K562 (cell line): ENCODE data around the gene VANGL1. TPM values are rescaled to one million over a fixed set of nuclear protein-coding genes. Genes with fewer than 3 reads are reported as not detected.
A peak's percentile ranks its signal among the peaks of the same experiment; 100 is the strongest.

Experiments used
- ATAC-seq: fragments of 200-7000 bp; cut with Tn5 transposase; 3 replicates; pipeline ENCODE4 v1.9.1; 2020; ENCODE audit warnings: moderate library complexity
- BruUV-seq: library from RNA; stranded (reverse); fragments of 400-500 nt; replicated peaks from 2 replicates; lab custom pipeline; 2021; lab: Mats Ljungman, UMichigan
- CTCF ChIA-PET: fragments of 300-600 bp; formaldehyde crosslinking; extraction: SDS; loops from one replicate; lab custom pipeline; 2021; ENCODE audit warnings: low intra/inter-chr PET ratio; lab: Yijun Ruan, JAX
- POLR2A ChIA-PET: fragments of 300-600, 350-650 bp; sonication (Branson Sonifier 250); formaldehyde crosslinking; extraction: SDS; loops from one replicate; lab custom pipeline; 2021; ENCODE audit warnings: antibody characterized with exemption, inconsistent platforms; lab: Yijun Ruan, JAX
- DNase-seq, 4 experiments: peaks; one replicate each; pipeline versions ENCODE4 v3.0.0 to v3.0.0-alpha.2; 2011 to 2018; ENCODE audit warnings: low spot score in 3 of 4, mixed read lengths in 3 of 4; ENCODE audit errors: extremely low read depth in 1 of 4
- FAIRE-seq: peaks from 2 replicates; lab custom pipeline; 2011; peaks lifted over from hg19 to GRCh38; lab: Jason Lieb, UNC
- H2AFZ ChIP-seq: 2 replicates; pipeline ENCODE4 v1.6.0; 2011; ENCODE audit warnings: low read depth, low read length, control low read depth, inconsistent platforms
- H3K27ac ChIP-seq: fragments of 200-600 bp; 3 replicates; pipeline ENCODE4 v1.8.0; 2011; ENCODE audit warnings: low read depth, mild to moderate bottlenecking, control low read depth, inconsistent platforms, low read length, moderate library complexity, mixed read lengths; ENCODE audit errors: extremely low read depth
- H3K27me3 ChIP-seq, 2 experiments: fragments of 300-600 bp in 1 of 2; 2 replicates in 1 of 2; 3 replicates in 1 of 2; pipeline versions ENCODE4 v1.6.0 to v1.8.0; 2011; ENCODE audit warnings: inconsistent platforms in 2 of 2, low read length in 2 of 2, mild to moderate bottlenecking in 1 of 2, mixed read lengths in 1 of 2, moderate library complexity in 1 of 2; ENCODE audit not compliant: control insufficient read depth in 2 of 2, insufficient read depth in 2 of 2
- H3K36me3 ChIP-seq: fragments of 300-600 bp; 3 replicates; pipeline ENCODE4 v1.8.0; 2011; ENCODE audit warnings: mild to moderate bottlenecking, low read length, inconsistent platforms; ENCODE audit not compliant: control insufficient read depth, insufficient read depth
- H3K4me1 ChIP-seq, 2 experiments: fragments of 200-600 bp in 1 of 2; replicated peaks in 1 of 2; 2 replicates in 1 of 2; 3 replicates in 1 of 2; pipeline versions ENCODE4 v1.5.1 to v1.8.0; 2011; ENCODE audit warnings: inconsistent platforms in 2 of 2, low read length in 2 of 2, mild to moderate bottlenecking in 1 of 2, mixed read lengths in 1 of 2, moderate library complexity in 1 of 2; ENCODE audit not compliant: control insufficient read depth in 2 of 2, insufficient read depth in 2 of 2
- H3K4me2 ChIP-seq: 2 replicates; pipeline ENCODE4 v1.6.1; 2011; ENCODE audit warnings: low read length, control low read depth, inconsistent platforms, mixed read lengths; ENCODE audit not compliant: insufficient read depth
- H3K4me3 ChIP-seq: fragments of 200-600 bp; sonication (generic), shearing (Covaris generic); 2 replicates; pipeline ENCODE4 v1.5.1; 2016; ENCODE audit warnings: control low read depth, inconsistent platforms
- H3K79me2 ChIP-seq: fragments of 200-600 bp; 3 replicates; pipeline ENCODE4 v1.8.0; 2011; ENCODE audit warnings: low read length, inconsistent platforms; ENCODE audit not compliant: control insufficient read depth, insufficient read depth
- H3K9ac ChIP-seq, 2 experiments: 2 replicates each; pipeline versions ENCODE4 v1.6.0 to v1.6.1; 2011; ENCODE audit warnings: low read depth in 2 of 2, low read length in 2 of 2, control low read depth in 1 of 2, inconsistent platforms in 1 of 2, mild to moderate bottlenecking in 1 of 2, mixed read lengths in 1 of 2; ENCODE audit not compliant: insufficient read depth in 1 of 2
- H3K9me1 ChIP-seq: one replicate; pipeline ENCODE4 v1.6.0; 2011; ENCODE audit warnings: inconsistent platforms, mild to moderate bottlenecking, low read length, moderate library complexity; ENCODE audit not compliant: control insufficient read depth, insufficient read depth
- H3K9me3 ChIP-seq: replicated peaks from 2 replicates; pipeline ENCODE4 v1.5.1; 2011; ENCODE audit warnings: low read depth, low read length, inconsistent platforms; ENCODE audit not compliant: control insufficient read depth, insufficient read depth
- H4K20me1 ChIP-seq: replicated peaks from 2 replicates; pipeline ENCODE4 v1.6.1; 2011; ENCODE audit warnings: low read length, inconsistent platforms, mixed read lengths; ENCODE audit not compliant: control insufficient read depth, insufficient read depth
- ARID1B ChIP-seq: fragments of 450-650 bp; IDR thresholded peaks from 2 replicates; pipeline ENCODE4 v1.6.1; 2016; ENCODE audit warnings: antibody characterized with exemption, mild to moderate bottlenecking, inconsistent platforms
- CGGBP1 ChIP-seq: fragments of 250-450 bp; sonication (Bioruptor Pico); IDR thresholded peaks from 2 replicates; pipeline ENCODE4 v1.9.0; 2021; ENCODE audit warnings: mild to moderate bottlenecking
- CREB5 ChIP-seq: fragments of 250-450 bp; sonication (Bioruptor Pico); IDR thresholded peaks from 2 replicates; pipeline ENCODE4 v1.5.0; 2020; ENCODE audit warnings: mild to moderate bottlenecking
- CREM ChIP-seq: IDR thresholded peaks from 2 replicates; pipeline ENCODE4 v1.6.1; 2014; ENCODE audit warnings: antibody characterized with exemption, low read depth
- CXXC5 ChIP-seq: fragments of 250-450 bp; sonication (Bioruptor Pico); IDR thresholded peaks from 2 replicates; pipeline ENCODE4 v1.8.0; 2022; ENCODE audit warnings: inconsistent platforms, mild to moderate bottlenecking, moderate library complexity
- DMBX1 ChIP-seq: fragments of 250-450 bp; sonication (Bioruptor Pico); IDR thresholded peaks from 2 replicates; pipeline ENCODE4 v1.8.0; 2022; ENCODE audit warnings: inconsistent platforms, mild to moderate bottlenecking, moderate library complexity, borderline replicate concordance
- FIP1L1 ChIP-seq: fragments of 200-400 bp; formaldehyde crosslinking; IDR thresholded peaks from 2 replicates; pipeline ENCODE4 v1.6.1; 2018; ENCODE audit warnings: mild to moderate bottlenecking, low read depth, low read length; ENCODE audit not compliant: poor library complexity, severe bottlenecking
- HDAC1 ChIP-seq, 2 experiments: fragments of 450-650 bp; IDR thresholded peaks; 2 replicates each; pipeline ENCODE4 v1.6.1; 2016 to 2017; ENCODE audit warnings: inconsistent platforms in 1 of 2, mild to moderate bottlenecking in 1 of 2, moderate library complexity in 1 of 2
- HDGF ChIP-seq: fragments of 450-650 bp; IDR thresholded peaks from 2 replicates; pipeline ENCODE4 v1.6.1; 2016
- HINFP ChIP-seq: fragments of 450-650 bp; conservative IDR thresholded peaks from 2 replicates; pipeline ENCODE4 v1.6.1; 2016; ENCODE audit warnings: missing genetic modification characterization, low read depth, mild to moderate bottlenecking, control low read depth, missing compliant biosample characterization
- NFIC ChIP-seq: fragments of 450-650 bp; IDR thresholded peaks from 2 replicates; pipeline ENCODE4 v1.6.1; 2017; ENCODE audit warnings: mild to moderate bottlenecking, inconsistent platforms
- OTX1 ChIP-seq: fragments of 450-650 bp; formaldehyde crosslinking; IDR thresholded peaks from 2 replicates; pipeline ENCODE4 v1.4.0; 2022; ENCODE audit warnings: mild to moderate bottlenecking
- SMAD4 ChIP-seq: fragments of 250-450 bp; sonication (Bioruptor Pico); conservative IDR thresholded peaks from 2 replicates; pipeline ENCODE4 v1.8.0; 2021; ENCODE audit warnings: inconsistent platforms, mild to moderate bottlenecking, moderate library complexity
- SPI1 ChIP-seq: IDR thresholded peaks from 2 replicates; pipeline ENCODE4 v1.6.1; 2011; ENCODE audit warnings: low read depth, low read length, control low read depth, borderline replicate concordance
- TBL1XR1 ChIP-seq, 2 experiments: IDR thresholded peaks; 2 replicates each; pipeline ENCODE4 v1.6.1; 2012; ENCODE audit warnings: improper control_type of control experiment in 2 of 2, low read length in 2 of 2, mild to moderate bottlenecking in 1 of 2
- ZNF232 ChIP-seq: sonication (generic); formaldehyde crosslinking; IDR thresholded peaks from 2 replicates; pipeline ENCODE4 v1.8.0; 2022; ENCODE audit warnings: mild to moderate bottlenecking, missing genetic modification reagents
- ZNF431 ChIP-seq: sonication (generic); formaldehyde crosslinking; IDR thresholded peaks from 2 replicates; pipeline ENCODE4 v1.8.0; 2022; ENCODE audit warnings: mild to moderate bottlenecking, missing genetic modification reagents
- ZNF79 ChIP-seq: fragments of 250-450 bp; sonication (Bioruptor Pico); IDR thresholded peaks from 2 replicates; pipeline ENCODE4 v1.4.0; 2020; ENCODE audit warnings: low read depth, mild to moderate bottlenecking, moderate library complexity
- WGBS: fragments of 100-300 bp; shearing (Covaris generic); methylation state at CpG from one replicate; pipeline ENCODE4 v1.1.6; 2016; ENCODE audit warnings: low coverage, mixed read lengths; ENCODE audit not compliant: insufficient coverage; ENCODE audit errors: missing lambda C conversion rate; 5-methylcytosine and 5-hydroxymethylcytosine counted together
- in situ Hi-C: fragments of 300-500 bp; cut with MboI; formaldehyde crosslinking; loops from 4 replicates; pipeline ENCODE4 v1.15.0; 2018; ENCODE audit warnings: inconsistent platforms, mixed read lengths
- intact Hi-C: fragments of 100-400 bp; cut with micrococcal nuclease; formaldehyde crosslinking; loops from 2 replicates; pipeline ENCODE4 v1.14.2; 2022
- polyA plus RNA-seq, 8 experiments: library from polyadenylated mRNA; depleted of rRNA in 4 of 8; stranded (reverse) in 5 of 8; unstranded in 3 of 8; fragments of >200 nt; fragmentation: Nextera tagmentation in 2 of 8; fragmentation: Illumina TruSeq in 1 of 8; extraction: Ambion mirVana in 2 of 8; extraction: Trizol in 1 of 8; gene quantifications; 2 replicates each; pipeline versions ENCODE4 v1.2.1 to v1.2.3, GENCODE V29; 2011 to 2014; ENCODE audit warnings: inconsistent platforms in 1 of 8, missing spikeins in 1 of 8
- total RNA-seq, 7 experiments: library from RNA; depleted of rRNA in 6 of 7; stranded (reverse); fragments of >200 nt in 6 of 7; fragmentation: Illumina TruSeq in 2 of 7; extraction: Trizol in 2 of 7; gene quantifications; 2 replicates each; pipeline versions ENCODE4 v1.2.1 to v1.2.3, GENCODE V29; 2011 to 2021; ENCODE audit warnings: low replicate concordance in 1 of 7

The VANGL1 gene
- total and polyA plus RNA-seq, 9 of the 15 experiments (the other 6 are each of a cell fraction or from before 2014, with no cell fraction given), result 0.90 to 12.8 (median 9.6) TPM

- WGBS, result 27% methylated on average over 3 of the region's 3 CpGs
- no peak overlapping the region for H3K4me3 ChIP-seq
- TF ChIP-seq HDAC1 (IDR thresholded peaks at IDR 0.05), result peak in 1 of 2 experiments; percentile 23; a peak in 1 of 4 replicates
- no peak for TF ChIP-seq FIP1L1
- no peak for TF ChIP-seq HINFP
- 0 out of 2 replicates have a peak, but pooled peaks have one; percentile 40 for TF ChIP-seq SMAD4 (CRISPR knock-in tag)
- peak; percentile 10; the same call in 1 of the 2 replicates for TF ChIP-seq CXXC5 (CRISPR knock-in tag)
- TF ChIP-seq OTX1 (CRISPR knock-in tag), result no peak
- peak; percentile 29; the same call in 1 of the 2 replicates for TF ChIP-seq SPI1
- no peak for TF ChIP-seq ZNF232 (CRISPR knock-in tag)
- 0 out of 2 replicates have a peak, but pooled peaks have one; percentile 8 for TF ChIP-seq ARID1B
- TF ChIP-seq NFIC, result peak; percentile 66
- TF ChIP-seq ZNF79 (CRISPR knock-in tag), result no peak
- TF ChIP-seq CREB5, result no peak
- no peak for TF ChIP-seq CREM
- peak; percentile 56; the same call in 1 of the 2 replicates for TF ChIP-seq DMBX1 (CRISPR knock-in tag)
- no peak for TF ChIP-seq TBL1XR1 (IDR thresholded peaks at IDR 0.05; ENCODE audit: low read length in 2 of 2)
- TF ChIP-seq CGGBP1 (CRISPR knock-in tag), result no peak
- TF ChIP-seq ZNF431, result no peak
- TF ChIP-seq HDGF, result 0 out of 2 replicates have a peak, but pooled peaks have one; percentile 42
These were observed 8.2 kb downstream of the VANGL1 start for GRCh38 chr1:115649964-115650363.

More at GRCh38 chr1:115649964-115650363, 8.2 kb downstream of the VANGL1 start:
- in situ Hi-C loops, result no loop called here
- Histone ChIP-seq H3K36me3 (peaks cover 36% of the 10 kb centered on the region), H3K27ac (peak overlapping the region; percentile 80), H2AFZ (peak overlapping the region; percentile 67; the same call in 1 of the 2 replicates), H4K20me1 (no peaks in the 10 kb centered on the region; the same call in 1 of the 2 replicates), H3K9me1 (peaks cover 3% of the 10 kb centered on the region), H3K79me2 (peaks cover 87% of the 10 kb centered on the region), H3K9ac (peak overlapping the region; percentile 44 to 81; a peak in 3 of 4 replicates), H3K9me3 (no peaks in the 10 kb centered on the region), H3K4me1 (peaks cover 37 to 69% of the 10 kb centered on the region in 2 experiments), H3K4me2 (peak overlapping the region; percentile 69), H3K27me3 (no peaks in the 10 kb centered on the region)
- intact Hi-C loops, result no loop called here
- peak in 3 of 4 experiments; percentile 30 to 77 (median 60) for DNase-seq
- BruUV-seq, result no TSS peak
- peak; percentile 71 for FAIRE-seq
- peak; percentile 39 for ATAC-seq
- POLR2A ChIA-PET, result interaction anchor here (0.7 to 2.6 kb wide), 7 partner anchors 8 to 66 kb away, joined by 3 to 17 read pairs (median 3); partner anchors contain the start of gene VANGL1
- CTCF ChIA-PET, result no interaction called here
